HG02840 (cell line): Measurements from ENCODE around the gene MAGEC2.

Experiments used
- ATAC-seq: cut with Tn5 transposase; IDR thresholded peaks from one replicate; pipeline ENCODE4 v1.9.1; 2021; ENCODE audit warnings: mild to moderate bottlenecking, moderate library complexity, moderate number of reproducible peaks; ENCODE audit not compliant: unreplicated experiment, low FRiP score

The MAGEC2 gene, protein sequence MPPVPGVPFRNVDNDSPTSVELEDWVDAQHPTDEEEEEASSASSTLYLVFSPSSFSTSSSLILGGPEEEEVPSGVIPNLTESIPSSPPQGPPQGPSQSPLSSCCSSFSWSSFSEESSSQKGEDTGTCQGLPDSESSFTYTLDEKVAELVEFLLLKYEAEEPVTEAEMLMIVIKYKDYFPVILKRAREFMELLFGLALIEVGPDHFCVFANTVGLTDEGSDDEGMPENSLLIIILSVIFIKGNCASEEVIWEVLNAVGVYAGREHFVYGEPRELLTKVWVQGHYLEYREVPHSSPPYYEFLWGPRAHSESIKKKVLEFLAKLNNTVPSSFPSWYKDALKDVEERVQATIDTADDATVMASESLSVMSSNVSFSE

DNA sequence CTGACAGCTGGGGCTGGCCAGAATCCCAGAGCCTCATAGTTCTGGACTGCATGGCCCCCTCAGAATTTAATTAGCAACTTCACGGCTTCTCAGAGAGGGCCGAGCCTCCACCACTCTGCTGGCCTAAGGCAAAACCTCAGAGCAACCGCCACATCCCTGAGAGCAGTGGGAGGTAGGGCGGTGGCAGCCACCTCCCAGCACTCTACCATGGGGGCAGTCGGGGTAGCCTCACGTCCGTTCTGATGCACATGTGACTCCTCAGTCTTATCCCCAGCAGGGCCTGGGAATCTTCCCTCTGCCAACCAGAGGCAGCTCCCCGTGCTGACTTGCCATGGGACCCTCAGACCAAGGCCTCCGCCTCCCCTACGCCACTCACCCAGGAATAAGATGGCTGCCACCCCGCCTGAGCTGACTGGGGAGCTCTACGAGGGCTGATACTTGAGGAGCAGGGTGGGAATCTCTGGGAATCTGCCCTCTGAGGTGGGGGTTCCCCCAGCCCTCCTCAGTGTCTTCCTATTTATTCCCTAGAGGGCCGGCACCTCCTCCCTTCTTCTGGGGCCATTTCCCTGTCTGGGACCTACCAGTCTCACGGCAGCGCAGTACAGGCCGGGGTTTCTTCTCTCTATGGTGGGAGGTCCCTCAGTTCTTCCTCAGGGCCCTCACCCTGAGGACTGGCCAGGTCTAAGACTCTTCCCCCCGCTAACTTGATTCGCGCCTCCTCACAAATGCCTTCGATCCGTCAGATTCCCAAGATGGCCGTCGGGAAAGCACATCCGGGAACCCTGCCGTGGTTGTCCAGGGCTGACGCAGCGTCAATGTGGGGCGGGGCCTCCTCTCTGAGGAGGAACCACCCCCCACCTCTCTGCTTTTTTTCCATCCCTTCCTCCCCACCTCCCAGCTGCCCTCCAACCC, at the start of gene MAGEC2:
MAGEC2 (minus strand) TSS at position 769 of the 912 bp plus-strand sequence. CDS start 1,303 bp downstream, outside the sequence.
- no peak for ATAC-seq

DNA sequence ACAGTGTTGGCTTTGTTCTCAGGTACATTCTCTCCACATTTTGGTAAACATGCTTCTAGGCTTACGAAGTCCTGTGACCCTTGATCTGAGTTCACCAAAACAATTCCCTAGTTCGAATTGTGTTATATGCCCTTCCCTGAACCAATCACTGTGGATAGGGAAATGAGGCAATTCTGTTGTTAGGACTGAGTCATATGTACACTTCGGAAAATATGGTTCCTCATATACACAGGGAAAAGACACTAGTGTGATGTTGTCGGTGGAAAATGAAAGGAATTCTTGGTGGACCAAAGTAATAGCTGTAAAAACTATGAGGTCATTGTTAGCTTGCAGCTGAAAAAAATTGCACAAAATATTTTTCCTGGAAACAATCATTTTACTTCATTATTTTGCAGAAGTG, 46.6 kb upstream of the MAGEC2 start:
- no peak for ATAC-seq

DNA sequence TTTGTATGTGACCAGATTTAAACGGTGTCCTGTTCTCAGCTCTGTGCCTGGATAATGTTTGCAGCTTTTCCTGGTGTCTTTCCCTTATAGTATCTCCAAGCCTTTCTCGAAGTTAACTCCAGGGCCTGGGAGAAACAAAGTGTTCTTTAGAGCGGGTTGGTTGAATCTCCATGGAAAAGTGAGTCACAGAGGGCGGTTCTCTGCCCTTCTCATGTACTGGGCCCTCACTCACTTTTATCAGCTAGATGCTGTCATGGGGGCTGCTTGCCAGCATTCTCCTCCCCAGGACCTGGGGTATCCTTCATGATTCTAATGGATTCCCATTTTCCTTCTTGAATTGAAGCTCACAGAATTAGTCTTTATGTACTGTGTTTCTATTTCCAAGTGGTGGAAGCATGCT, 46.1 kb upstream of the MAGEC2 start:
- ATAC-seq = no peak

DNA sequence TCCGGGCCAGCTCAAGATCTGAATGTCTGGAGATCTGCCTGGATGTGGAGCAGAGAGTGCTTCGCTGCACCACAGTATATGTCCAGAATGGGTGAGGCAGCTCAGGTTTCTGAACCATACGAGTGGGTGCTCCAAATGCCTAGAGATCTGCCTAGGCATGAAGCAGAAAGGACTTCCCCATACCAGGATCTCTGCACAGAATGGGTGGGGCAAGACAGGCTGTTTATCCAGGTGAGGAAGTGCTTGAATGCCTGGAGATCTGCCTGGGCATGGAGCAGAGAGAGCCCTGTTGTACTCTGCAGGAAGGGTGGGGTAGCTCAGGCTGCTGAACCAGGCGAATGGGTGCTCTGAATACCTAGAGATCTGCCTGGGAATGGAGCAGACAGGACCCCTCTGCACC, 45.4 kb upstream of the MAGEC2 start:
- ATAC-seq = no peak

DNA sequence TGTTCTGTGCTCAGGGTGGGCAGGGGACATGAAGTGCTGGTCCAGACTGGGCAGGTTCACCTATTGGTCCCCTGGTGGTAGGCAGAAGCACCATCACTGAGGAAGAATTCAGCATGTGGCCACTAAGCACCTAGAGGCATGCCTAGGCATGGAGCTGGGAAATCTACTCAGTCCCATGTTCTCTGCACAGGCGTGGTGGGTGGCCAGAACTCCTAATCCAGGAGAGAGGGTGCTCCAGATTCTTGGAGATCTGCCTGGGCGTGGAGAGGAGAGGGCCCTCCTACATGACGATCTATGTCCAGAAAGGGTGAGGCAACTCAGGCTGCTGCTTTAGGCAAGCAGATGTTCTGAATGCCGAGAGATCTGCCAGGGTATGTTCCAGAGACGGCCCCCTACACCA, 44.6 kb upstream of the MAGEC2 start:
- no peak for ATAC-seq

DNA sequence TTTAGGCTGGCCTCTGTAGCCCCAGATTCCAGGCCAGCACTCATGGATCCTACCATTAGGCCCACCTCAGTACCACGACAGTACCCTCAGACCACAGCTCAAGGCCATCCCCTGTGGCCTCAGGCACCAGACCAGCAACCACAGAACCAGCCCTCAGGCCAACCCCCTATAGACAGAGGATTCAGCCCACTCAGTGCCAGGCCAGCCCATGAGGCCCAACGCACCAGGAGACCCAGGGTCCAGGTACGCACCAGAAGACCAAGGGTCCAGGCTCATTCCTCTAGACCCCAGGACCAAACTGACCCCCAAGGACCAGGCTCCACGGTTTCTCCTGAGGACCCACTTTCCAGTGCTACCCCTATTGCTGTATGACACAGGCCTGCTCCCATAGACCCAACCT, 39.5 kb upstream of the MAGEC2 start:
- no peak for ATAC-seq

DNA sequence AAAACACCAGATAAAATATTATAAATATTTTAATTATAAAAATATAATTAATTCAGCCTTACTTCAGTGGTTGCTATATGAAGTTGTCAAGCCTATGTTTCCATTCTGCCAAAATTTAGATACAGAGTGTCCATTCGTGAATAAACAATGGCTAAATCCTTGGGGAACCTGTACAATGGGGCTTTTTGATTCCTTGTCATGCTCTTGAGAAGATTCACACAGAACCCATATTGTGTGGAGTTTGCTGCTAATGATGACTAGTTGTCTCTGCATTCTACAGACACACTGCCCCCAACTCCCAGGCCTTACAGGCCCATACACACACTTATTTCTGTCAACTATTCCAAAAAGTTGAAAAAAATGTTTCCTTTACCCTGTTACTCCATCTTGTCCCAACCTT, 33.4 kb upstream of the MAGEC2 start:
- ATAC-seq = no peak

DNA sequence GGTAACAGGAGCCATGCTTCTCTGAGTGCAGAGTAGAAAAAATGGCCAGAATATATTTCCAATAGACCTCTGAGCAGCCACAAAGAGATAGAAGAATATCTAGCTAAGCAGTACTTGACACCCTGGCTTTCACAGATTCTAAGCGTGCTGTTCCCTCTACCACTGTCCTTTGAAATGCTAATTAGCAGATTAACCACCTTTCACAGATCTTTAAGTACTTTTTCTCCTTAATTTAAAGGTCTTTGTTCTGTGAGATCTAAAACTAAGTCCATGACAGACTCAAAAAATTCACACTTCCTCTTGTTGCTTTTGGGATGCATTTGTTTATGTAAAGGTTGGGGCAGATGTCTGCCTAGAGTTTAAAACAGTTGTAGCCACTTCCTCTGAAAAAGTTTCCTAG, 28.3 kb upstream of the MAGEC2 start:
- ATAC-seq = no peak

DNA sequence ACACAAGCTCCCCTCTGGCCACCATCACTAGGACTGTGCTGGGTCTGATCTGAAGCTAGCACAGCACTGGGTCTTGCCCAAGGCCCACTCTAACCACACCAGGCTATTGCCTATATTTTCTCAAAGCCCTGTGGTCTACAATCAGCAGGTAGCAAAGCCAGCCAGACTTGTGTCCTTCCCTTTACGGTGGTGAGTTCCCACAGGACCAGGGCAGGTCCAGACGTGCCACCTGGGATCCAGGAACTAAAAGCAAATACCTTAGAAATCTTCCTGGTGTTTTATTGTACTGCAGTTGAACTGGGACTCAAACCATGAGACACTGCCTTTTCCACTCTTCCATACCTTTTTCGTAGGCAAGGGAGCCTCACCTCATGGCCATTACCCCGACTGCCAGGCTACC, 9.0 kb upstream of the MAGEC2 start:
- no peak for ATAC-seq

DNA sequence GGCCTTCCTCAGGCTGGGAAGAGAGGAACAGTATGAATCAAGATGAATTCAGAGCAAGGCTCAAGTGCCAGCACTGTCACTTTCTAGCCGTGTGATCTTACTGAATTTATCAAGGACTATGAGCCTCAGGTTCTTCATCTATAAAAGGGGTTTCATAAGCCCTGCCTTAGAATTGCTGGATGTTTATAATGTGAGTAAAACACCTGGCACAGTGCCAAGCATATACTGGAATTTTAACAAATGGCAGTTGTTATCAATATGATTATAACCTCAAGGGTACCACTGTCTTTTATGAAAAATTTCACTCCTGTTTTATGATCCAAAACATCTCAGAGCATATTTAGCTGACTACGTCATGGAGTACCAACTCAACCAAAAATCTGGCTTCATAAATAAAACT, 4.0 kb downstream of the MAGEC2 start:
- ATAC-seq = no peak

DNA sequence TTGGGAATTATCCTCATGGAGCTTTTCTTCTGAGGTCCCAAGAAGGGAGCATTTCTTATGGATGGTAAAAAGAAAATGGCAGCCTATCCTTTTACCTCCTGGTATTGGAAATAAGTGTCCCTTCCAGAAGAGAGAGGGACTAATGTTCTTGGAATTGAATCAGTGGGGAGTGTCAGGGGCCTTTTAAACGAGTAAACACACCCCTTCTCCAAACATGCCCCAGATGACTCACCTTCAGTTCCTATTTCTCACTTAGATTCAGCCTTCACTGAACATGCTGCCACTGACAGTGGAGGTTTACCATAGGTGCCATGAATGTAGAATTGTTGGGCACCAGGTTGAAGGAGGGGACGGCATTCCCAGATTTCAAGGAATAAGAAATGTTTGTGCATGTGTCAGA, 19.0 kb downstream of the MAGEC2 start:
- no peak for ATAC-seq

DNA sequence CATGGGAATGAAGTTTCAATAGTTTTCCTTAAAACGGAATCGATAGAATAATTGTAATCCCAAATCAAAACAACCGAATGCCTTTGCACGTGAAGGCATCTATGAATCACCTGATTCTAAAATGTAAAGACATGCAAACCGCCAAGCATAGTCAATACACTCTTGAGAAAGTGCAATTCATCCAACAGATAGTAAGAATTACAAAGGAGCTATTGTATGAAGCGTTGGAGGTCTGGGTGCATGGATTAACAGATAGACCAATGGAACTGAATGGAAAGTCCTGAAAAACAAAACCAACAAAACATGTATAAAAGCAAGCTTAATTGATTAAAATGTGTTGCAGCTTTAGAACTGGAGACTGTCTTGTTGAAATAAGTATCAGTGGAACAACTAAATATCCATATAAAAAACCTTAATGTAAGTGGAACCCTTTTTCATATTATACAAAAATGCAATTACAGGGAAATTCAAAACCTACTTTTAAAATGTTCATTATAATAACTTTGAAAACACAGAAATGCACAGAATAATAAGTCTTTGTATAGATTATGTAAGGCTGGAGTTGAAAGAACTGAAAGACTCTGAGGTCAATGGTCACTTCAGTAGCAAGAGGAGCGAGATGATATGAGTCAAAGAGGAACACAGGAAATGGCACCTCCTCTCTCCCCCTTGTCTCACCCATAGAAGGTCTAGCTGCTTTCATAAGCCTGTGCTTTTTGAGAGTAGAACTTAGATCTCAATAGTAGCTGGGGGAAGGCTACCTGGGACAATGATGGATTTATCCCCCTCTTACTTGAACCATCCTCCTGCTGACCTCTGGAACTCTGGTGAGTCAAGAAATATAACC, 20.1 kb downstream of the MAGEC2 start:
- no peak for ATAC-seq

DNA sequence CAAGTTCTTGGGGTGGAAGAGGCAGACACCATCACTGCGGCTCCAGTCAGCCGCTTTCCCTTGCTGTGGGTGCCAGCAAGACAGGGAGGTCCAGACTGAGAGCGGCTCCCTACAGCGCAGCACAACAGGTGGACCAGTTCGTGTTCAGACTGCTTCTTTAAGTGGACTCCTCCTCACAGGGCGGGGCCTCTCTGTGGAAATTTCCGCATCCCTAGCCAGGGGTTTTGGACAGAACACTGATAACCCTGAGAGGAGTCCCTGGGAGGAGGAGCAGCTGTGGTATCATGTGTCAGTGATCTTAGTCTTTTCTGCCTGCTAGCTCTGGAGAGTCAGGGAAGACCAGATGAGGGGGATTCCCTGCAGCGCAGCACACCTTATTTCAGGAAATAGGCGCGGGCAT, 48.5 kb downstream of the MAGEC2 start:
- no peak for ATAC-seq
